ENCODE measurements around the gene OR1L6.

GRCh38 chr9:122780026-122780425 lies 37.9 kb downstream of the OR1L6 start:
- TF ChIP-seq POLR2A (IDR thresholded peaks at IDR 0.05) (no peak), CTCF (IDR thresholded peaks at IDR 0.05) (no peak), EP300 (IDR thresholded peaks at IDR 0.05; ENCODE audit: low read depth) (no peak), POLR2AphosphoS5 (IDR thresholded peaks at IDR 0.05) (no peak)
